HepG2 (cell line): ENCODE results near the gene ST14. TPM values are rescaled to one million over a fixed set of nuclear protein-coding genes. Genes with fewer than 3 reads are reported as not detected.

Source experiments
- ATAC-seq: fragments of 200-7000 bp; cut with Tn5 transposase; 3 replicates; pipeline ENCODE4 v1.9.1; 2020; ENCODE audit warnings: mild to moderate bottlenecking, moderate library complexity
- BruUV-seq: library from RNA; stranded (reverse); fragments of 400-500 nt; replicated peaks from 2 replicates; lab custom pipeline; 2021; lab: Mats Ljungman, UMichigan
- CTCF ChIA-PET: fragments of 300-600 bp; formaldehyde crosslinking; extraction: SDS; loops from one replicate; lab custom pipeline; 2021; ENCODE audit warnings: low total read pairs, inconsistent platforms, low intra/inter-chr PET ratio; lab: Yijun Ruan, JAX
- POLR2A ChIA-PET: fragments of 350-600 bp; sonication (Branson Sonifier 250); formaldehyde crosslinking; loops from one replicate; lab custom pipeline; 2020; ENCODE audit warnings: antibody characterized with exemption, inconsistent platforms; lab: Yijun Ruan, JAX
- DNase-seq: peaks from one replicate; pipeline ENCODE4 v3.0.0-alpha.2; 2015; ENCODE audit warnings: low spot score
- FAIRE-seq: peaks from 3 replicates; lab custom pipeline; 2011; peaks lifted over from hg19 to GRCh38; lab: Jason Lieb, UNC
- H2AFZ ChIP-seq: one replicate; pipeline ENCODE4 v1.6.1; 2011; ENCODE audit warnings: low read length, inconsistent platforms
- H3K27ac ChIP-seq: fragments of 300-600 bp; 3 replicates; pipeline ENCODE4 v1.8.0; 2011; ENCODE audit warnings: mixed run types, mild to moderate bottlenecking, mixed read lengths, low read length, inconsistent platforms; ENCODE audit not compliant: insufficient read depth; ENCODE audit errors: extremely low read length
- H3K27me3 ChIP-seq, 2 experiments: fragments of 200-600 bp in 1 of 2; 2 replicates in 1 of 2; 3 replicates in 1 of 2; pipeline versions ENCODE4 v1.6.0 to v1.8.0; 2011; ENCODE audit warnings: low read length in 2 of 2, mild to moderate bottlenecking in 2 of 2, moderate library complexity in 2 of 2, inconsistent platforms in 1 of 2; ENCODE audit not compliant: insufficient read depth in 2 of 2, control insufficient read depth in 1 of 2
- H3K36me3 ChIP-seq, 2 experiments: fragments of 200-600 bp in 1 of 2; replicated peaks in 1 of 2; 2 replicates in 1 of 2; 3 replicates in 1 of 2; pipeline versions ENCODE4 v1.5.1 to v1.8.0; 2011; ENCODE audit warnings: low read length in 2 of 2, inconsistent platforms in 1 of 2; ENCODE audit not compliant: insufficient read depth in 2 of 2, control insufficient read depth in 1 of 2
- H3K4me1 ChIP-seq: 2 replicates; pipeline ENCODE4 v1.5.1; 2012; ENCODE audit warnings: low read length, inconsistent platforms; ENCODE audit not compliant: insufficient read depth
- H3K4me2 ChIP-seq: 2 replicates; pipeline ENCODE4 v1.6.0; 2011; ENCODE audit warnings: low read depth, low read length, inconsistent platforms
- H3K4me3 ChIP-seq, 3 experiments: fragments of 200-600 bp in 1 of 3; sonication (generic), shearing (Covaris generic) in 1 of 3; replicated peaks in 1 of 3; 2 replicates each; pipeline ENCODE4 v1.5.1; 2011 to 2016; ENCODE audit warnings: low read length in 3 of 3, inconsistent platforms in 2 of 3, low read depth in 2 of 3, mild to moderate bottlenecking in 2 of 3, control low read depth in 1 of 3, mixed read lengths in 1 of 3; ENCODE audit not compliant: insufficient read depth in 1 of 3
- H3K79me2 ChIP-seq: one replicate; pipeline ENCODE4 v1.6.1; 2011; ENCODE audit warnings: low read length, inconsistent platforms; ENCODE audit not compliant: insufficient read depth
- H3K9ac ChIP-seq: 2 replicates; pipeline ENCODE4 v1.6.0; 2011; ENCODE audit warnings: mild to moderate bottlenecking, low read depth, low read length, inconsistent platforms; ENCODE audit not compliant: insufficient read depth
- H3K9me3 ChIP-seq: 2 replicates; pipeline ENCODE4 v1.5.1; 2012; ENCODE audit warnings: mild to moderate bottlenecking, low read length
- H4K20me1 ChIP-seq: 2 replicates; pipeline ENCODE4 v1.6.0; 2011; ENCODE audit warnings: inconsistent platforms, mild to moderate bottlenecking, low read length, moderate library complexity; ENCODE audit not compliant: insufficient read depth
- ZFP62 ChIP-seq: sonication (generic); formaldehyde crosslinking; IDR thresholded peaks from 2 replicates; pipeline ENCODE4 v1.4.0; 2020; ENCODE audit warnings: missing genetic modification reagents
- WGBS: methylation state at CpG from one replicate; pipeline ENCODE4 v1.1.6; 2017; ENCODE audit warnings: low lambda C conversion rate; 5-methylcytosine and 5-hydroxymethylcytosine counted together
- in situ Hi-C: cut with HindIII; loops from 2 replicates; pipeline ENCODE4 v1.10.0; 2017; ENCODE audit warnings: low pct_unique_long_range_greater_than_20kb; ENCODE audit not compliant: extremely low pct_ligation_motif_present
- intact Hi-C: fragments of 100-400 bp; cut with micrococcal nuclease; formaldehyde crosslinking; loops from one replicate; pipeline ENCODE4 v1.10.0; 2022; ENCODE audit not compliant: unreplicated experiment
- polyA plus RNA-seq, 8 experiments: library from polyadenylated mRNA; depleted of rRNA in 3 of 8; stranded (reverse) in 7 of 8; unstranded in 1 of 8; fragments of >200 nt; fragmentation: Illumina TruSeq in 4 of 8; extraction: Trizol in 4 of 8; gene quantifications; 2 replicates each; pipeline versions ENCODE4 v1.2.1 to v1.2.3, GENCODE V29; 2011 to 2016; ENCODE audit warnings: low read depth in 4 of 8, missing spikeins in 1 of 8, mixed read lengths in 1 of 8; ENCODE audit not compliant: insufficient read depth in 1 of 8
- total RNA-seq, 5 experiments: library from RNA; depleted of rRNA; stranded (reverse); fragments of >200 nt; fragmentation: Illumina TruSeq; extraction: Trizol; gene quantifications; 2 replicates each; pipeline ENCODE4 v1.2.3, GENCODE V29; 2016; ENCODE audit warnings: low read depth in 1 of 5
- TF ChIP-seq, protein P1 (sequence below): sonication (generic); formaldehyde crosslinking; IDR thresholded peaks from 2 replicates; pipeline ENCODE4 v1.5.1; 2020; ENCODE audit warnings: mild to moderate bottlenecking, missing genetic modification reagents, moderate library complexity

Gene ST14
- total and polyA plus RNA-seq, 2 of the 13 experiments (the other 11 are each of a cell fraction or from before 2014, with no cell fraction given) = 0.88 to 1.4 TPM

DNA sequence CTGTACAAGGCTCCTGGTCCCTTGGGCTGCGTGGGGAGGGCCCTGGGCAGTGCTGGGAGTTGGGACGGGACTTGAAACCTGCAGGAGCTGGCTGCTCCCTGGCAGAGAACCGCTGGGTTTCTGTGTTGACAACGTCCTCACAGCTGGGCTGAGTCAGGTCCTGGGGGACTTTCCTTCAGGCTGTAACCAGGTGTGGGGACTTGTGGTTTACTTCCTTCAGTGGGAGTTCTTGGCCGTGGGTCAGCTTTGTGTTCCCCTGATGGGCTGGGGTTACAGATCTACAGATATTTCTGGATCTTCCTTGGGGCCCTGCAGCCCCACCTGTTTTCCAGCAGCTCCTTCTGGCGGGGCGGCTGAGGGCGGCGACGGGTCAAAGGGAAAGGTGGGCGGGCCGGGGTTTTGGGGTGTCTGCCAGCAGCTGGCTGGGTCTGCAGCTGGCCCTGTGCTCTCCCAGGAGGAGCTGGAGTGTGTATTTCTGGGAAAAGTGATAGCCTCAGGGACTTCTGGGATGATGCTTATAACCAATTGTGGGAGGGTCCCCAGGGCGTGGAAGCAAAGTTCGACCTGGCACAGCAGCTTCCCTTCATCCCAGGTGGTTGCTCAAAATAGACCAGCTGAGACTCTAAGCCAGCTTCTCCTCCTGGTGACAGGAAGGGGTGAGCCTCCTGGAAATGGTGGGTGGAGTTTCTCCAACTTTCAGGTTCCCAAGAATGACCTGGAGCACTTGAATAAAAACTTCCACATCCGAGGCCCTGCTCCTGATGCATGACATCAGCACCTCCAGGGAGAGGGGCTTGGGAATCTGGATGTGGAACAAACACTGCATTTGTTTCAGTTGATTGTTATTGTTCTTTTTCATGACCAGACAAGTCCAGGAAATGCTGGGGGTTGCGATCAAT is 19.1 kb downstream of the ST14 start:
- H3K9me3 ChIP-seq = no peaks in the 10 kb centered on the region; the same call in 1 of the 2 replicates
- H3K36me3 ChIP-seq = no peaks in the 10 kb centered on the region
- H3K4me1 ChIP-seq = peaks cover 45% of the 10 kb centered on the region
- no peak overlapping the region for H3K4me3 ChIP-seq
- ATAC-seq (no peak), DNase-seq (no peak), FAIRE-seq (no peak)
- no peaks in the 10 kb centered on the region for H3K27me3 ChIP-seq
- POLR2A ChIA-PET = no interaction called here
- no peak overlapping the region for H2AFZ ChIP-seq
- in situ Hi-C loops = no loop called here
- intact Hi-C loops = no loop called here
- CTCF ChIA-PET = no interaction called here
- no peak overlapping the region for H3K27ac ChIP-seq
- no peak for TF ChIP-seq ZFP62 (CRISPR knock-in tag)
- TF ChIP-seq, protein P1, sequence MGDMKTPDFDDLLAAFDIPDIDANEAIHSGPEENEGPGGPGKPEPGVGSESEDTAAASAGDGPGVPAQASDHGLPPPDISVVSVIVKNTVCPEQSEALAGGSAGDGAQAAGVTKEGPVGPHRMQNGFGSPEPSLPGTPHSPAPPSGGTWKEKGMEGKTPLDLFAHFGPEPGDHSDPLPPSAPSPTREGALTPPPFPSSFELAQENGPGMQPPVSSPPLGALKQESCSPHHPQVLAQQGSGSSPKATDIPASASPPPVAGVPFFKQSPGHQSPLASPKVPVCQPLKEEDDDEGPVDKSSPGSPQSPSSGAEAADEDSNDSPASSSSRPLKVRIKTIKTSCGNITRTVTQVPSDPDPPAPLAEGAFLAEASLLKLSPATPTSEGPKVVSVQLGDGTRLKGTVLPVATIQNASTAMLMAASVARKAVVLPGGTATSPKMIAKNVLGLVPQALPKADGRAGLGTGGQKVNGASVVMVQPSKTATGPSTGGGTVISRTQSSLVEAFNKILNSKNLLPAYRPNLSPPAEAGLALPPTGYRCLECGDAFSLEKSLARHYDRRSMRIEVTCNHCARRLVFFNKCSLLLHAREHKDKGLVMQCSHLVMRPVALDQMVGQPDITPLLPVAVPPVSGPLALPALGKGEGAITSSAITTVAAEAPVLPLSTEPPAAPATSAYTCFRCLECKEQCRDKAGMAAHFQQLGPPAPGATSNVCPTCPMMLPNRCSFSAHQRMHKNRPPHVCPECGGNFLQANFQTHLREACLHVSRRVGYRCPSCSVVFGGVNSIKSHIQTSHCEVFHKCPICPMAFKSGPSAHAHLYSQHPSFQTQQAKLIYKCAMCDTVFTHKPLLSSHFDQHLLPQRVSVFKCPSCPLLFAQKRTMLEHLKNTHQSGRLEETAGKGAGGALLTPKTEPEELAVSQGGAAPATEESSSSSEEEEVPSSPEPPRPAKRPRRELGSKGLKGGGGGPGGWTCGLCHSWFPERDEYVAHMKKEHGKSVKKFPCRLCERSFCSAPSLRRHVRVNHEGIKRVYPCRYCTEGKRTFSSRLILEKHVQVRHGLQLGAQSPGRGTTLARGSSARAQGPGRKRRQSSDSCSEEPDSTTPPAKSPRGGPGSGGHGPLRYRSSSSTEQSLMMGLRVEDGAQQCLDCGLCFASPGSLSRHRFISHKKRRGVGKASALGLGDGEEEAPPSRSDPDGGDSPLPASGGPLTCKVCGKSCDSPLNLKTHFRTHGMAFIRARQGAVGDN = peak; percentile 35; the same call in 1 of the 2 replicates
- no peaks in the 10 kb centered on the region for H3K79me2 ChIP-seq
- no peak overlapping the region for H3K4me2 ChIP-seq
- WGBS = 80% methylated on average over 5 of the region's 16 CpGs
- BruUV-seq = no TSS peak
- no peaks in the 10 kb centered on the region for H4K20me1 ChIP-seq
- no peak overlapping the region for H3K9ac ChIP-seq
